Ishikawa (cell line): ENCODE data around the gene DUSP16.

ENCODE experiments used
- CEBPB ChIP-seq: IDR thresholded peaks from 2 replicates; pipeline ENCODE4 v1.6.1; 2012
- EGR1 ChIP-seq: IDR thresholded peaks from 2 replicates; pipeline ENCODE4 v1.6.1; 2012
- EP300 ChIP-seq: IDR thresholded peaks from 2 replicates; pipeline ENCODE4 v1.6.1; 2012; ENCODE audit warnings: borderline replicate concordance
- RAD21 ChIP-seq: IDR thresholded peaks from 2 replicates; pipeline ENCODE4 v1.6.1; 2012; ENCODE audit warnings: low read depth
- REST ChIP-seq: IDR thresholded peaks from 2 replicates; pipeline ENCODE4 v1.6.1; 2012; ENCODE audit warnings: low read depth, mild to moderate bottlenecking
- TAF1 ChIP-seq: IDR thresholded peaks from 2 replicates; pipeline ENCODE4 v1.6.1; 2012; ENCODE audit warnings: low read depth, mild to moderate bottlenecking
- TCF12 ChIP-seq: IDR thresholded peaks from 2 replicates; pipeline ENCODE4 v1.6.1; 2012; ENCODE audit warnings: low read depth
- USF1 ChIP-seq: IDR thresholded peaks from 2 replicates; pipeline ENCODE4 v1.6.1; 2012
- YY1 ChIP-seq: IDR thresholded peaks from 2 replicates; pipeline ENCODE4 v1.6.1; 2012; ENCODE audit warnings: low read depth

- no peak for TF ChIP-seq CEBPB
- no peak for TF ChIP-seq REST
- TF ChIP-seq RAD21, result no peak
- no peak for TF ChIP-seq EP300
- no peak for TF ChIP-seq YY1
- no peak for TF ChIP-seq USF1
- TF ChIP-seq TAF1, result no peak
- TF ChIP-seq TCF12, result no peak
- TF ChIP-seq EGR1, result no peak
Measured at GRCh38 chr12:12540261-12541013, 22.2 kb downstream of the DUSP16 start.
